HT-29 (cell line): Measurements from ENCODE around the gene THOC7. TPM values are rescaled to one million over a fixed set of nuclear protein-coding genes. Genes with fewer than 3 reads are reported as not detected.

Experiments used
- DNase-seq: peaks from one replicate; pipeline ENCODE4 v3.0.0-alpha.2; 2015; ENCODE audit warnings: low spot score
- total RNA-seq: library from RNA; depleted of rRNA; stranded (reverse); fragments of >200 nt; shearing (Covaris generic); gene quantifications from 2 replicates; pipeline ENCODE4 v1.2.3, GENCODE V29; 2014

The THOC7 gene
- total RNA-seq, 1 experiment from 2014 or later: 25.6 TPM

GRCh38 chr3:63878394-63879060 is 14.9 kb upstream of the THOC7 start:
- no peak for DNase-seq

GRCh38 chr3:63877737-63878393 is 14.3 kb upstream of the THOC7 start:
- no peak for DNase-seq

- DNase-seq: no peak
Measured at GRCh38 chr3:63876260-63876659, 12.7 kb upstream of the THOC7 start.

- DNase-seq: no peak
Measured at GRCh38 chr3:63875510-63875909, 11.9 kb upstream of the THOC7 start.

- DNase-seq: no peak
Measured at GRCh38 chr3:63874769-63875168, 11.2 kb upstream of the THOC7 start.

DNA sequence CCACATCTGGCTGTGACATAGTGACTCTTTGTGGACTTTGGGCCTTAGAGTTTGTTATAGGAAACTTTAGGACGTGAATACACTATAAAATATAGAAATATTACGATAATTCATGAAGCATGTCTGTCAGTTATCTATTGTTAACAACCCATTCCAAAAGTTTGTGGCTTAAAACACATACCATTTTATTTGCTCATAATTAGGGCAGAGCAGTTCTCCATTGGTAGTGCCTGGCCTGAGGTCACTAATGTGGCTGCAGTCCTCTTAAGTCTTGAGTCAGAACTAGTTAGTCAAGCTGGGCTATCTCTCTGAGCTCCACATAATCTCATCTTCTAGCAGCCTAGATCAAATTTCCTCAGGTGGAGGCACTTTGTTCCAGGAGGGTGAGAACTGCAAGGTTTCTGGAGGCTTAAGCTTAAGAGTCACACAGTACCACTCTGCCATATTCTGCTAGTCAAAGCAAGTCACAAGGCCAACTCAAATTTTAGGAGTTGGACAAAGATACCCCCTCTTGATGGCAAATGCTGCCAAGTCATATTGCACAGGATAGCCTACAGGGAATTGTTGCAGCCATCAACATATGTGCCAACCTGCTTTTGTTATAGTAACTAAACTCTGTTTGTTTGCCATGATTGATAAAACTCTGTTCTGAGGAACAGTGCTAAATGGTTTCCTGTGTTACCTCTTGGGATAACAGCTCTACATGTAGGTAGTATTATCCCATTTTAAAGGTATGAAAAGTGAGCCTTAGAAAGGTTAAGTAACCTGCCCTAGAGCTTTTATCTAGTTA is 8.7 kb upstream of the THOC7 start:
- DNase-seq: peak; percentile 51

DNA sequence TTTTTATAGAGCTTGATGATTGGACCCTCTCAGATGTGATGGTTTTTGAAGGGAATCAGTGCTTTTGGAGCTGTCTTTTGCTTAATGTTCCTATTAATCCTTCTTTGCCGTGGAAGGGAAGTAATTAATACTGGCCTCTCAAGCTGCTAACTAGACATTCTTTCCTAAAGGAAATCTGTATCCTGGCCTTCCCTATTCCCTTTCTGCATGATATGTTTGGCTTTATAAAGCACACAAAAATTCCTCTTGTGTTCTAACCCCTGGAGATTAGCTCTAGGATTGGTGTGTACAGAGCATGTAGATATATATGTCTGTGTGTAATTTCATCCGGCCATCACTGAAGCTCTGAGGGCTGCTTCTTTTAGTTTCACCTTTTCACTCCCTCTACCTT is 7.0 kb upstream of the THOC7 start:
- DNase-seq: no peak

DNA sequence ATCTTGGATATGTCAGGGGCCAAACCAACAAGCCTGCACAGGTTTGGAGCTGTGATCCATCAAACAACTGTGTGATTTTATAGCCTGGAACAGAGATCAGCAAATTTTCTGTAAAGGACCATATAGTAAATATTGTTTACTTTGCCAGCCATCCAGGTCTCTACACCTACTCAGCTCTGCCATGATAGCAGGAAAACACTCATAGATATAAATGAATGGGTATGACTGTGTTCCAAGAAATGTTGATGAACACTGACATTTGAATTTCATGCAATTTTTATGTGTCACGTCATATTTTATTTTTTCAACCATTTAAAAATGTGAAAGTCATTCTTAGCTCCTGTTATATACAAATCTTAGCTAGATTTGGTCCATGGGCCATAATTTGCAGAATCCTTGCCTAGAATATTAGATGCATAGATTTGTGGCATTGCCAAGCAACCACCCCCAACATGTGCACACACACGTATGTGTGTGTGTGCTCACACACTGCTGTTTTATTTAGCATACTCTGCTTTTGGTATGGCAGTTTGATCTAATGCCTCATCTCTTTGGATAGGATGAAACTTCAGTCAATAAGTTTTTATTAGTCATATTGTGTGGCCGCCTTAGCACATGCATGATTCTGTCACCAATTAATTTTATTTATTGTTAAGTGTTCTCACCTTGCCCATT is 6.5 kb upstream of the THOC7 start:
- DNase-seq: no peak

GRCh38 chr3:63867225-63867624 is 3.6 kb upstream of the THOC7 start:
- DNase-seq: no peak

DNA sequence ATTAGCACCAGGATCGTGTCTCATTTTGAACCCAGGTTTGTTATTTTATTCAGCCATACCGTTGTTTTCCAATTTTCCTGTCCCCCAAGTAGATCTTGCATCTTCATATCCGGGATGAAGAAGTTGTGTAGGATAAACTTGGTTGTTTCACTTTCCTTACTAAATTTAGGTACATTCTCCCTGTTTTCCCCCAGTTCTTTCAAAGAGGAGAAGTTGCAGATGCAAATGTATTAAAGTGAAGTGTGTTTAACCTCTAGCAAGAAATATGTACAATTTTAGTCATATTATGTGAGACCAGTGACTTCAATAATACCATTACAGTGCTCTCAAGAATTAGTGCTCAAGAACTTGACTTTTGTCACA is 1.3 kb upstream of the THOC7 start:
- no peak for DNase-seq

DNA sequence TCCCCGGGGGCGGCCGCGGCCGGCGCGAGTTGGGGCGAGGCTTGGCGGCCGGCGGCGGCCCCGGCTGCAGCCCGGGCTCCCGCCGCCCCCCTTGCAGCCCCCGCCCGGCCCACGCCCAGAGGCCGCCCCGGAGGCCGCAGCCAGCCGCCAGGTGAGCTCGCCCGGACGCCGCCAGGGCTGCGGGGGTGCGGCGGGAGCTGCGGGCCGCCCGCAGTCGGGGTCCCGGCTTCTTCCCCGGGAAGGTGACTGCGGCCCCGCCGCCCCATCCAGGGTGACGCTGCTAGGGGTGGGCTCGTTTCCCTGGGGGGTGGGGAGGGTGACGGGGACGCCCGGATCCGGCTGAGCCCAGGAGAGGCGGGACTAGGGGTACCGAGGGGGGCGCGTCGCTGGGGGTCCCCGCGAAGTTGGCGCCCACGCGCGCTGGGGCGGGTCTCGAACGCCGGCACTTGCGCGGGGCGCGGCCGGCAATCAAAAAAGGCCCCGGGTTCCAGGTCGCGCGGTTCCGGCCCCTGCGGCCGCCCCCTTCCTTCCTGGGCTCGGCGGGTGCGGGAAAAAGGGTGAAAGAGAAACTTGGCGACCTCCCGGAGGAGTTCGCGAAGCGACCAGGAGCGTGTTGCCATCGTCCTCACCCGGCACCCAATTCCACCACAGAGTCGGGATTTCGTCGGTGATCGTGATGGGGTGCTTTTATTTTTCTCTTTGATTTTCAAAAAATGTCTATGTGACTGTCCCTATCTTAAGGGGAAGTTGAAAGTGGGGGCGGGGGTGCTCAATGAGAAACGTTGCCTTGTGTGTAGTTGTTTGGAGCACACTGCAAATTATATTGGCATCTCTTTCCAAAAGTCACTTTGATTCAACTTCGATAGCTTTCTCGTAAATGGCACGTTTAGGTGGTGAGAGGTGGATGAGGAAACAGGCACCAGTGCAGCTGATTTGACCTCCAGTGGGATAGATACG is 681 bp upstream of the THOC7 start:
- peak; percentile 23 for DNase-seq

GRCh38 chr3:63862804-63863149 is 828 bp downstream of the THOC7 start:
- no peak for DNase-seq

DNA sequence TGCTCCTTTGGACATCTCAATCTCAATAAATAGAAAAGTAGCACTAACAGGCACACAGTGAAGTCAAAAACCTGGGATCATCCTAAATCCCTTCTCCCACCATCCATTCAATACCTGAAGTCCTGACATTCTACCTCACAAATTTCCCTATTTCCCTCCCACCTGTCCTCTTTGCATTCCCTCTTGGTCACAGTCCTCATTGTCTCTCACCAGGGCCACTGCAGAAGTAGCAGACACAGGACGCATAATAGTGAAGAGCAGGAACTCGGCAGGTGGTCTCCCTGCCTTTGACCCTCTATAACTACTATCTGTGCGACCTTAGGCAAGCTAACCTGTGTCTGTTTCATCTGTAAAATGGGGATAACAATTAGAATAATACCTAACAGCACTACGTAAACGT is 2.3 kb downstream of the THOC7 start:
- no peak for DNase-seq

DNA sequence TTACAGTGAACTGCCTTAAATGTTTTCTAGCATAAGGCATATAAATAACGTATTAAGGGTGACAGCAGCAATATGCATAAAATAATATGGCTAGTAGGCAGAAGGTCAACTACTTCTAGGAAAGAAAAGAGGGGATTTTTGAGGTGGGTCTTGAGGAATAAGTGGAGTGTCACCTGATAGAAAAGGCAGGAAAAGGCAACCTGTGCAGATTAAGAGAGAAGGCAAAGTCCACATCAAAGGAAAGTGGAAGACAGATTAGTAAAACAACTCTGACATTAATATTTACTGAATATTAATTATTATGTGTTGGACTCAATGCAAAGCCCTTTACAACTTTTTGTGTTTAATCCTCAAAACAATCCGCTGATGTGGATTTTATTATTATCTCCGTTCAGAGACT is 2.8 kb downstream of the THOC7 start:
- DNase-seq: no peak

GRCh38 chr3:63857311-63857710 is 6.3 kb downstream of the THOC7 start:
- DNase-seq: no peak

- DNase-seq: no peak
Measured at GRCh38 chr3:63855333-63855940, 8.2 kb downstream of the THOC7 start.

GRCh38 chr3:63853106-63853505 is 10.5 kb downstream of the THOC7 start:
- DNase-seq: no peak

GRCh38 chr3:63851287-63851686 is 12.3 kb downstream of the THOC7 start:
- DNase-seq: no peak

GRCh38 chr3:63849175-63849574 is 14.4 kb downstream of the THOC7 start:
- no peak for DNase-seq

DNA sequence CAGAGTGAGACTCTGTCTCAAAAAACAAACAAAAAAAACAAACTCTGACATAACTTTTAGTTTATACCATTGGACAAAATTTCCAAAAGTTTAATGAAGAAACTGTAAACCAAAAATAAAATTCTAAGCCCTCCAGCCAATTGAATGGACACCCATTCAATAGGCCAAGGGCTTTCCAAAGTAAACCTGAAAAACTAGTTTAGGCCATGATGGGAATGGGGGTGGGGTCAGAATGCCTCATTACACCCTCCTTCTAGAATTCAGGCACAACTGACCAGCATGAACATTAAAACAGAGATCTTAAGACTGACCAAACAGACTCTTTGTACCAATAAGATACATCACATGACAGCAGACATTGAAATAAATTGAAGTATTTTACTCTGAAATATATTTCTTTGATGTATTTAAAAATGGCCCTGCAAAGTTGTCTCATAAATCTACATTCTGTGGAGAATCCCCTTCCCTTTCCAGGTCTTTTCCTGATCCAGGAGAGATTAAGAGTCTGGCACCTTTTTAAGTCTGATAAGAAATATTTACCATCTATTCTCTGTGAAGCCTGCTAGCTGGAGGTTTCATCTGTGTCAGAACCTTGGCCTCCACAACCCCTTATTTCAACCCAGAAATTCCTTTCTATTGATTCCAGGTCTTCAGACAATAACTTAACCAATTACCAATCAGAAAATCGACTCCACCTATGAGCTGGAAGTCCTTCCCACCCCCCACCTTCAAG is 15.7 kb downstream of the THOC7 start:
- peak; percentile 33 for DNase-seq
